ENCODE data around the gene KRT6C.

Gene KRT6C

GRCh38 chr12:52436000-52436827, 37.4 kb downstream of the KRT6C start:
- peaks cover 3% of the 10 kb centered on the region for H3K27me3 ChIP-seq (replicated peaks)
- no peaks in the 10 kb centered on the region for H3K36me3 ChIP-seq (replicated peaks)
- no peak overlapping the region for H3K27ac ChIP-seq
- H3K4me3 ChIP-seq (ENCODE audit: low read depth, low read length) = no peak overlapping the region
- in situ Hi-C loops (cut with HindIII; ENCODE audit: low pct_ligation_motif_present, low sequenced_read_pairs) = no loop called here
- DNase-seq = no peak
- TF ChIP-seq, protein P1, sequence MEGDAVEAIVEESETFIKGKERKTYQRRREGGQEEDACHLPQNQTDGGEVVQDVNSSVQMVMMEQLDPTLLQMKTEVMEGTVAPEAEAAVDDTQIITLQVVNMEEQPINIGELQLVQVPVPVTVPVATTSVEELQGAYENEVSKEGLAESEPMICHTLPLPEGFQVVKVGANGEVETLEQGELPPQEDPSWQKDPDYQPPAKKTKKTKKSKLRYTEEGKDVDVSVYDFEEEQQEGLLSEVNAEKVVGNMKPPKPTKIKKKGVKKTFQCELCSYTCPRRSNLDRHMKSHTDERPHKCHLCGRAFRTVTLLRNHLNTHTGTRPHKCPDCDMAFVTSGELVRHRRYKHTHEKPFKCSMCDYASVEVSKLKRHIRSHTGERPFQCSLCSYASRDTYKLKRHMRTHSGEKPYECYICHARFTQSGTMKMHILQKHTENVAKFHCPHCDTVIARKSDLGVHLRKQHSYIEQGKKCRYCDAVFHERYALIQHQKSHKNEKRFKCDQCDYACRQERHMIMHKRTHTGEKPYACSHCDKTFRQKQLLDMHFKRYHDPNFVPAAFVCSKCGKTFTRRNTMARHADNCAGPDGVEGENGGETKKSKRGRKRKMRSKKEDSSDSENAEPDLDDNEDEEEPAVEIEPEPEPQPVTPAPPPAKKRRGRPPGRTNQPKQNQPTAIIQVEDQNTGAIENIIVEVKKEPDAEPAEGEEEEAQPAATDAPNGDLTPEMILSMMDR (IDR thresholded peaks at IDR 0.05; ENCODE audit: low read depth, low read length, missing control alignments) = no peak

- no peaks in the 10 kb centered on the region for H3K36me3 ChIP-seq (replicated peaks)
- H3K27me3 ChIP-seq (replicated peaks) = peaks cover 4% of the 10 kb centered on the region
- DNase-seq = no peak
- in situ Hi-C loops (cut with HindIII; ENCODE audit: low pct_ligation_motif_present, low sequenced_read_pairs) = no loop called here
- no peak overlapping the region for H3K4me3 ChIP-seq (ENCODE audit: low read depth, low read length)
- H3K27ac ChIP-seq = no peak overlapping the region
- TF ChIP-seq, protein P1 (IDR thresholded peaks at IDR 0.05; ENCODE audit: low read depth, low read length, missing control alignments) = no peak
These were observed 38.0 kb downstream of the KRT6C start for GRCh38 chr12:52435659-52435999.

DNA sequence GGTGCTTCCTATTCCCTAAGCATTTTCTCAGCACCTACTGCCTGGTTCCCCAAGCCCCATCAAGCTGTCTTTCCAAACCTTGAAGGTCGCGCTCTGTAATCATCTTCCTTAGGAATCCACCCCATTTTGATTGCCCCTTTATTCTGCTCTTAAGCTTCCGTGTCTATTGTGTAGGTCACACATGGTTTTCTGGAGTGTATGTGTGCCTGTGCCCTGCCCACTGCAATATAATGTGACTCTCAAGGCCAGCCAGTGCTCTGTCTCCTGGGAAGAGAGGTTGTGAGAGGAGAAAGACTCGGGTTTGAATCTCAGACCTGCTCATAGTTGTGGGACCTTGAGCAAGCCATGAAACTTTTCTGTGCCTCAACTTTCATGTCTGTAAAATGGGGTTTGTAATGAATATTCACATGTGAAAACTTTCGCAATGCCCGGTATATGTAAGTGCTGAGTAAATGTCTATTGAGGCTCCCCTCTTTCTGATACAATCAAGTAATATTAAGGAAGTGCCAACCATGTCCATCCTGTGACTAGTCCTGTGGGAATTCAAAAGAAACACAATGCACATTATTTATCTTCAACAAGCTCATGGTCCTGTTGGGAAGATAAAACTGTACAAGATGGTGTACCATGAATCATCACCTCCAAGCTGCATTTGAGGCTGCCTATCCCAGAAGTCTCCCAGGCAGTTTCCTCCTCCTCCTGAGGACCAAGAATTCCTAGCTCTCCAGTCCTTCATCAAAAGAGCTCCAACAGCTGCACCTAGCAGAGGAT, 38.7 kb downstream of the KRT6C start:
- no peaks in the 10 kb centered on the region for H3K36me3 ChIP-seq (replicated peaks)
- in situ Hi-C loops (cut with HindIII; ENCODE audit: low pct_ligation_motif_present, low sequenced_read_pairs) = no loop called here
- H3K4me3 ChIP-seq (ENCODE audit: low read depth, low read length) = no peak overlapping the region
- TF ChIP-seq, protein P1 (IDR thresholded peaks at IDR 0.05; ENCODE audit: low read depth, low read length, missing control alignments) = no peak
- DNase-seq = no peak
- peaks cover 4% of the 10 kb centered on the region for H3K27me3 ChIP-seq (replicated peaks)
- H3K27ac ChIP-seq = no peak overlapping the region

GRCh38 chr12:52434081-52434733, 39.4 kb downstream of the KRT6C start, which contains the start of gene KRT75:
KRT75 (minus strand) TSS chr12:52434371; CDS start chr12:52434304, 67 bp downstream.
- TF ChIP-seq, protein P1 (IDR thresholded peaks at IDR 0.05; ENCODE audit: low read depth, low read length, missing control alignments) = no peak
- no peak for DNase-seq

GRCh38 chr12:52433501-52434080, 40.0 kb downstream of the KRT6C start:
- in situ Hi-C loops (cut with HindIII; ENCODE audit: low pct_ligation_motif_present, low sequenced_read_pairs) = no loop called here
- Histone ChIP-seq H3K36me3 (replicated peaks) (no peaks in the 10 kb centered on the region), H3K27ac (no peak overlapping the region), H3K4me3 (ENCODE audit: low read depth, low read length) (no peak overlapping the region), H3K27me3 (replicated peaks) (peaks cover 4% of the 10 kb centered on the region)
- TF ChIP-seq, protein P1 (IDR thresholded peaks at IDR 0.05; ENCODE audit: low read depth, low read length, missing control alignments) = no peak
- DNase-seq = no peak

More at GRCh38 chr12:52434081-52434733, 39.4 kb downstream of the KRT6C start, which contains the start of gene KRT75:
- peaks cover 4% of the 10 kb centered on the region for H3K27me3 ChIP-seq (replicated peaks)
- no peaks in the 10 kb centered on the region for H3K36me3 ChIP-seq (replicated peaks)
- in situ Hi-C loops (cut with HindIII; ENCODE audit: low pct_ligation_motif_present, low sequenced_read_pairs) = no loop called here
- H3K27ac ChIP-seq = no peak within 1 kb of the TSS
- H3K4me3 ChIP-seq (ENCODE audit: low read depth, low read length) = no peak within 1 kb of the TSS
